Right hindlimb (tissue), 1 donor: ENCODE measurements around the gene B4GALT2.

Experiments used
- DNase-seq: peaks from one replicate; pipeline ENCODE4 v3.0.0-alpha.2; 2018

The B4GALT2 gene

GRCh38 chr1:44030605-44031251 is 51.7 kb downstream of the B4GALT2 start:
- DNase-seq = peak; percentile 69

- peak; percentile 83 for DNase-seq
Observed at GRCh38 chr1:44031252-44032169, 52.5 kb downstream of the B4GALT2 start, which contains the start of gene SLC6A9. TSS of gene SLC6A9 (minus strand) at chr1:44031462. CDS start at chr1:44024277, 7,185 bp downstream.

GRCh38 chr1:44032170-44032790 is 53.3 kb downstream of the B4GALT2 start:
- no peak for DNase-seq

- no peak for DNase-seq
Observed at GRCh38 chr1:44033041-44033575, 54.1 kb downstream of the B4GALT2 start.

GRCh38 chr1:44033756-44034155 is 54.7 kb downstream of the B4GALT2 start:
- no peak for DNase-seq

- DNase-seq = no peak
Observed at GRCh38 chr1:44034423-44034822, 55.4 kb downstream of the B4GALT2 start.

- no peak for DNase-seq
Observed at GRCh38 chr1:44034976-44035716, 56.1 kb downstream of the B4GALT2 start.

- no peak for DNase-seq
Observed at GRCh38 chr1:44035726-44036408, 56.9 kb downstream of the B4GALT2 start.

- peak; percentile 72 for DNase-seq
Observed at GRCh38 chr1:44036409-44037139, 57.6 kb downstream of the B4GALT2 start.

- DNase-seq = no peak
Observed at GRCh38 chr1:44037154-44037553, 58.1 kb downstream of the B4GALT2 start.

- no peak for DNase-seq
Observed at GRCh38 chr1:44038876-44039657, 60.1 kb downstream of the B4GALT2 start.

- DNase-seq = no peak
Observed at GRCh38 chr1:44040418-44040817, 61.4 kb downstream of the B4GALT2 start.
